ENCODE measurements around the gene FOXI3.

DNA sequence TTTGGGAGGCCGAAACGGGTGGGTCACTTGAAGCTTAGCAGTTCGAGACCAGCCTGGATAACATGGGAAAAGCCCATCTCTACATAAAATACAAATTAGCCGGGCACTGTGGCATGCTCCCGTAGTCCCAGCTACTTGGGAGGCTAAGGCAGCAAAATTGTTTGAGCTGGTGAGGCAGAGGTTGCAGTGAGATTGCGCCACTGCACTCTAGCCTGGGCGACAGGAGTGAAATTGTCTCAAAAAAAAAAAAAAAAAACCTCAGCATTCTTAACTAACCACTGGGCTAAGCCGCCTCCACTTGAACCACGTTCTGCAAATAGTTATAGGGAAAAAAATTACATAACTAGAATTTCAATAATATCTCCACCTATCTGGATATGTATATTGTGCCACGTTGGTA is 2.3 kb downstream of the FOXI3 start:
- TF ChIP-seq, protein P1, sequence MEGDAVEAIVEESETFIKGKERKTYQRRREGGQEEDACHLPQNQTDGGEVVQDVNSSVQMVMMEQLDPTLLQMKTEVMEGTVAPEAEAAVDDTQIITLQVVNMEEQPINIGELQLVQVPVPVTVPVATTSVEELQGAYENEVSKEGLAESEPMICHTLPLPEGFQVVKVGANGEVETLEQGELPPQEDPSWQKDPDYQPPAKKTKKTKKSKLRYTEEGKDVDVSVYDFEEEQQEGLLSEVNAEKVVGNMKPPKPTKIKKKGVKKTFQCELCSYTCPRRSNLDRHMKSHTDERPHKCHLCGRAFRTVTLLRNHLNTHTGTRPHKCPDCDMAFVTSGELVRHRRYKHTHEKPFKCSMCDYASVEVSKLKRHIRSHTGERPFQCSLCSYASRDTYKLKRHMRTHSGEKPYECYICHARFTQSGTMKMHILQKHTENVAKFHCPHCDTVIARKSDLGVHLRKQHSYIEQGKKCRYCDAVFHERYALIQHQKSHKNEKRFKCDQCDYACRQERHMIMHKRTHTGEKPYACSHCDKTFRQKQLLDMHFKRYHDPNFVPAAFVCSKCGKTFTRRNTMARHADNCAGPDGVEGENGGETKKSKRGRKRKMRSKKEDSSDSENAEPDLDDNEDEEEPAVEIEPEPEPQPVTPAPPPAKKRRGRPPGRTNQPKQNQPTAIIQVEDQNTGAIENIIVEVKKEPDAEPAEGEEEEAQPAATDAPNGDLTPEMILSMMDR (IDR thresholded peaks at IDR 0.05; ENCODE audit: low read depth, low read length, missing input control): no peak
- TF ChIP-seq, protein P2, sequence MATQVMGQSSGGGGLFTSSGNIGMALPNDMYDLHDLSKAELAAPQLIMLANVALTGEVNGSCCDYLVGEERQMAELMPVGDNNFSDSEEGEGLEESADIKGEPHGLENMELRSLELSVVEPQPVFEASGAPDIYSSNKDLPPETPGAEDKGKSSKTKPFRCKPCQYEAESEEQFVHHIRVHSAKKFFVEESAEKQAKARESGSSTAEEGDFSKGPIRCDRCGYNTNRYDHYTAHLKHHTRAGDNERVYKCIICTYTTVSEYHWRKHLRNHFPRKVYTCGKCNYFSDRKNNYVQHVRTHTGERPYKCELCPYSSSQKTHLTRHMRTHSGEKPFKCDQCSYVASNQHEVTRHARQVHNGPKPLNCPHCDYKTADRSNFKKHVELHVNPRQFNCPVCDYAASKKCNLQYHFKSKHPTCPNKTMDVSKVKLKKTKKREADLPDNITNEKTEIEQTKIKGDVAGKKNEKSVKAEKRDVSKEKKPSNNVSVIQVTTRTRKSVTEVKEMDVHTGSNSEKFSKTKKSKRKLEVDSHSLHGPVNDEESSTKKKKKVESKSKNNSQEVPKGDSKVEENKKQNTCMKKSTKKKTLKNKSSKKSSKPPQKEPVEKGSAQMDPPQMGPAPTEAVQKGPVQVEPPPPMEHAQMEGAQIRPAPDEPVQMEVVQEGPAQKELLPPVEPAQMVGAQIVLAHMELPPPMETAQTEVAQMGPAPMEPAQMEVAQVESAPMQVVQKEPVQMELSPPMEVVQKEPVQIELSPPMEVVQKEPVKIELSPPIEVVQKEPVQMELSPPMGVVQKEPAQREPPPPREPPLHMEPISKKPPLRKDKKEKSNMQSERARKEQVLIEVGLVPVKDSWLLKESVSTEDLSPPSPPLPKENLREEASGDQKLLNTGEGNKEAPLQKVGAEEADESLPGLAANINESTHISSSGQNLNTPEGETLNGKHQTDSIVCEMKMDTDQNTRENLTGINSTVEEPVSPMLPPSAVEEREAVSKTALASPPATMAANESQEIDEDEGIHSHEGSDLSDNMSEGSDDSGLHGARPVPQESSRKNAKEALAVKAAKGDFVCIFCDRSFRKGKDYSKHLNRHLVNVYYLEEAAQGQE (IDR thresholded peaks at IDR 0.05): no peak
- TF ChIP-seq TAF1 (conservative IDR thresholded peaks at IDR 0.05) (no peak), HNF4A (conservative IDR thresholded peaks at IDR 0.05) (no peak), JUND (IDR thresholded peaks at IDR 0.05) (no peak), RAD21 (IDR thresholded peaks at IDR 0.05) (no peak)
- TF ChIP-seq, protein P3, sequence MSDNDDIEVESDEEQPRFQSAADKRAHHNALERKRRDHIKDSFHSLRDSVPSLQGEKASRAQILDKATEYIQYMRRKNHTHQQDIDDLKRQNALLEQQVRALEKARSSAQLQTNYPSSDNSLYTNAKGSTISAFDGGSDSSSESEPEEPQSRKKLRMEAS (IDR thresholded peaks at IDR 0.05): no peak

All from liver (tissue), 3 donors.